Stromal cell of bone marrow (primary cell): ENCODE results near the gene XIRP2.
A peak's percentile ranks its signal among the peaks of the same experiment; 100 is the strongest.

Source experiments
- DNase-seq: peaks from one replicate; pipeline ENCODE4 v3.0.0-alpha.2; 2012; ENCODE audit warnings: low read depth

XIRP2 gene

GRCh38 chr2:167134381-167135072 is 246.2 kb downstream of the XIRP2 start:
- no peak for DNase-seq

- no peak for DNase-seq
Observed at GRCh38 chr2:167135706-167136105, 247.4 kb downstream of the XIRP2 start.

- DNase-seq, result no peak
Observed at GRCh38 chr2:167136879-167137596, 248.8 kb downstream of the XIRP2 start.

GRCh38 chr2:167140330-167140729 is 252.1 kb downstream of the XIRP2 start:
- DNase-seq, result no peak

- peak; percentile 91 for DNase-seq
Observed at GRCh38 chr2:167140767-167141166, 252.5 kb downstream of the XIRP2 start.

- DNase-seq, result no peak
Observed at GRCh38 chr2:167142554-167142953, 254.3 kb downstream of the XIRP2 start.

GRCh38 chr2:167144179-167144898 is 256.1 kb downstream of the XIRP2 start:
- no peak for DNase-seq

GRCh38 chr2:167147271-167147941 is 259.1 kb downstream of the XIRP2 start:
- DNase-seq, result no peak

GRCh38 chr2:167151894-167152293 is 263.6 kb downstream of the XIRP2 start:
- DNase-seq, result no peak

- no peak for DNase-seq
Observed at GRCh38 chr2:167157523-167157922, 269.2 kb downstream of the XIRP2 start.

- no peak for DNase-seq
Observed at GRCh38 chr2:167177196-167177595, 288.9 kb downstream of the XIRP2 start.

GRCh38 chr2:167181134-167181533 is 292.9 kb downstream of the XIRP2 start:
- DNase-seq, result peak; percentile 56

- DNase-seq, result no peak
Observed at GRCh38 chr2:167181688-167182087, 293.4 kb downstream of the XIRP2 start.

- DNase-seq, result no peak
Observed at GRCh38 chr2:167182403-167182802, 294.1 kb downstream of the XIRP2 start.

- DNase-seq, result no peak
Observed at GRCh38 chr2:167183931-167184330, 295.7 kb downstream of the XIRP2 start.

- no peak for DNase-seq
Observed at GRCh38 chr2:167186465-167186864, 298.2 kb downstream of the XIRP2 start.

GRCh38 chr2:167187049-167187727 is 298.9 kb downstream of the XIRP2 start:
- no peak for DNase-seq

GRCh38 chr2:167187978-167188967 is 300.0 kb downstream of the XIRP2 start:
- DNase-seq, result peak; percentile 44

GRCh38 chr2:167190053-167190452 is 301.8 kb downstream of the XIRP2 start:
- DNase-seq, result peak; percentile 91

- no peak for DNase-seq
Observed at GRCh38 chr2:167191588-167191987, 303.3 kb downstream of the XIRP2 start.

- DNase-seq, result peak; percentile 81
Observed at GRCh38 chr2:167192833-167193232, 304.6 kb downstream of the XIRP2 start.
